ENCODE data around the gene AMFR.
A peak's percentile ranks its signal among the peaks of the same experiment; 100 is the strongest.

Gene AMFR

DNA sequence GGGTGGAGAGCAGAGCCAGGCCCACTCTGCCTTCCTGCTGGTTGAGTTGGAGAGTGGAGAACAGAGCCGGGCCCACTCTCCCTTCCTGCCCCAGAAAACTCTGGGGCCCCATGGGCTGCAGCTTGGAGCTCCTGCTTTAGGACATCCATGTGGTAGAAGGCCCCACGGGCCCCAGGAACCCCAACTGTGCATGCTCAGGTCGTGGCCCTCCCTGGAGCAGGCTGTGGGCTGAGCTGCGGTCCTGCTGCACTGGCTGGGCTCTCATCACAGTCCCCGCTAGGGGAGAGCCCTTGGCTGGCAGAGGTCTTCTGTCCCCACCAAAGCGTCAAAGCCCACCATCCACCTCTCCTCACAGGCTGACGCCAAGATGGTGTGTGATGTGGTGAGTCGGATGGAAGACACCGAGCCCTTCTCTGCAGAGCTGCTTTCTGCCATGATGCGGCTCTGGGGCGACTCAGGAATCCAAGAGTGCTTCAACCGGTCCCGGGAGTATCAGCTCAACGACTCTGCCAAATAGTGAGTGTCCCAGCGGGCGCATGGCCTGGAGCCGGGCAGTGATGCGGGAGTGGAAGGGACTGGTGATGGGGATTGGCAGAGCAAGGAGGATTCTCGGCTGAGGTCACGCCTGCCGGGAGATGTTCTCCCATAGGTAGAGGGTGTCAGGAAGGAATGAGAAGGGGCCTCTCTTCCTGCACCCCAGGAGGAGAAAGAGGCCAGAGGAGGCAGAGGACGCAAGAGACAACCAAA is 96.9 kb downstream of the AMFR start:
- no peak for DNase-seq

DNA sequence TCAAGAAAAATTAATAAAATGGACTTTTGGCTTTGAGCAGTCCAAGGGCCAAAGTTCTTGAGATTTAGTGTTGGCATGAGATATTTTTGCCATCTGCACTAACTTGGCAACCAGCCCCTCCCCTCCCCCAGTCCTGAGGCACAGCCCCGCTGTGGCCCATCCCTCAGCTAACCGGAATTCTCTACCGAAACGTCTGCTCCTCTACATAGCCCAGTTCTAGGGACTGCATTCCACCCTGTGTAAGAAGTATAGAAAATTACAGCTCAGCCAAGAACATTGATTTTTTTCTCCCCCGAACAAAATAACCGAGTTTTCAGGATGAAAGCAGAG is 97.5 kb downstream of the AMFR start:
- DNase-seq: no peak

GRCh38 chr16:56327071-56327928 is 98.0 kb downstream of the AMFR start:
- DNase-seq: no peak

GRCh38 chr16:56325956-56326355 is 99.4 kb downstream of the AMFR start:
- no peak for DNase-seq

DNA sequence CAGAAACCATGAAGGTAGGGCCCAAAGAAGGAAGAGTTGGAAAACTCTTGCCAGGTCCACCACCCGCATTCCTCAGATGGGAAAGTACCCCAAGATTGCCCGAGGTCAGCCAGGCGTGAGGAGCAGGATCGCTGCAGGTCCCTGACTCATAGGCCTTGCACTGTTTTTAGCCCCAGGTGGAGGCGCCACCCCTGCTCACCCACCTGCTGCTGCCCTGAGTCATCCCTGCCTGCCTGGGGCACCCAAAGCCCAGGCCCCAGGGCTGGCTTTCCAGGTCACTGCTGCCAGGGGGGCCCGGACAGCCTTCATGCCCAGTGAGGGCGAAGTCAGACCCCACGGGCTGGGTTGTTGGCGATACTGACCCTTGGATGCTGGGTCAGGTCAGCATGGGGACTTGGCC is 100.9 kb downstream of the AMFR start:
- DNase-seq: no peak

DNA sequence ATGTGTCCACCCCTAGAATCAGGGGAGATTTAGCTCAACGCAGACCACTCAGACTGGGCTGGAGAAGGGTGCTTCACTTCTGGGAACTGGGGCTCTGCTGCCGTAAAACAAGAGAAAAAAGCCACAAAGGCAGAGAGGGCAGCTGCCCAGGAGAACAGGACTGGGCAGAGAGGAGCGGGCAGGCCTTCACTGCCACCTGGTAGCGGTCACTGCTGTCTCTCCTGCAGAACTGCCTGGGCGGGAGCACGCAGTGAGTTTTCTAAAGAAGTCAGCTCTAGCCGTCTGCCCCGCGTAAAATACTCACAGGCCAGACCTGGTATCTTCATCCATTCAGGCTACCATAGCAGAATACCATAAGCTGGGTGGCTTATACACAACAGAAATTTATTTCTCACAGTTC is 103.8 kb downstream of the AMFR start:
- DNase-seq: no peak

DNA sequence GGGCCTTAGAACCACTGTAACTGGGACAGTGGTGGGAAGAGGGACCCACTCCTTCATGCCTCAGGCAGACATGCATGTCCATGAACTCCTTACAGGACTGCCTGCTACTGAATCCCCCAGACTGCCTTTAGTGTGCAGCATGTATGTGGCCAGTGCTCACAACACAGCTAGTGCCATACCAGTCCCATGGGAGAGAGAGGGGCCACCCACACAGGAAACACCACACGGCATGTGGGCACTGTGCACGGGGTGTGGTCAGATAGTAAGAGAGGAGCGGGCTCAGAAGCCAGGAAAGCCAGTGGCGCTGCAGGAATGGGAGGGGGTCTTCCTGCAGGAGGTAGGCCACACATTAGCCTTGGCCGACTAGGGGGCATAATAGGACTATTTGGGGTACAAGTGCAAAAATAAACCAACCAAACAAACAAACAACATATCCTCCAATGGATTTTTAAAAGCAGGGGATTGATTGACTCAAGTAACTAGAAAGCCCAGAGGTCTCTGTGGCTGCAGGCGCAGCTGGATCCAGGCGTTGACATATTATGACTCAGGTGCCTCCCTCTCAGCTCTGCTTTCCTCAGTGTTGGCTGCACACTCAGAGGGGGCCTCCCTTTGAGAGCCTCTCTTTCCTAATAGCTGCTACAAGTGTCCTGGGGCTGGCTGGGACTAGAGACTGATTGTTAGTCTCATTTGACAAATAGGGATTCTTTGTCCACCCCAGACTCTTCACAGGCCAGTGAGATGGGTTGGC is 104.4 kb downstream of the AMFR start:
- DNase-seq: no peak

DNA sequence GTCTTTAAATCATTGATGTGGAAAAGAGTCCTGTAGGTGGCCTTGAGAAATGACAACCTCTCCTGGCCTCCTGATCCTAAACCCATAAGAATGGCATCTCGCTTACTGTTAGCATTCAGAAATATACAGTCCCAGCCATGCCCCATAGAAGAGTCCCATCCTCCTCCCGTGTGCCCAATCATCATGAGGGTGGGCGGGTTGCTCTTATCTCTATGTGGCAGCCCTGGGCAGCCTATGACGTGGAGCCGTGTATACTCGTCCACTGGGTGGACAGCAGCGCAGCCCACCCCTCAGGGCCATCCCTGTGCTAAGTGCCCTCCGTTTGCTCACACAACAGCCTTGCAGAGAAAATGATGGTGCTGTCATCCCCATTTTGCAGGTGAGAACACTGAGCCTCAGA is 105.3 kb downstream of the AMFR start:
- no peak for DNase-seq

DNA sequence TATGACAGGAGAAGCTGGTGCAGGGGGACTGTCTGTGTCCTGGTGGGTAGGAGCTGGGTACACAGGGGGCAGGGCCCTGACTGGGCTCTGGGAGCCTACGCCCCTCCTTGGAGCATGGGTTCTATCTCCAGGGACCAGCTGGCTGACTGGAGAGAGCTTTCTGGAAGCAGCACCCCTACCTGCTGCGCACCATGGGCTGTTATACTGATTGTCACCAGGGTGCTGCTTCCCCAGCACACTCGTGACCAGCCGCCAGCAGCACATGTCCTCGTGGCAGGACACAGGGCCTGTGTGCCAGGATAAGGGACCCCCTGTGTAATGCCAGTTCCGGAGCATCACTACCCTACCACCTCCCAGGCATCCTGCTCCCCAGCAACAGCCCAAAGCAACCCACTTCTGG is 106.0 kb downstream of the AMFR start:
- DNase-seq: no peak

DNA sequence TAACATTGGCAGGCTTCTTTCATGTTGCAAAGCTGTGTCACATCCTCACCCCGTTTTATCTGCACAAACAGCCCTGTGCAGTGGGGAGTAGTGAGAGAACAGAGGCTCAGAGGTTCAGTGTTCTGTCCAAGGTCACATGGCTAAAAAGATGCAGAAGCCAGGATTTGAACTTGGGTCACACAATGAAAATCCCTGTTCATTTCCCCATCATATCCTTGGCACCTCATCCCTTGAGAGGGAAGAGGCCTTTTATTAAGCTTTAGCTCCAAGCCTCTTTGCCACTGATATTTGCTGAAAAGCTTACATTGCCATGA is 106.6 kb downstream of the AMFR start:
- no peak for DNase-seq

DNA sequence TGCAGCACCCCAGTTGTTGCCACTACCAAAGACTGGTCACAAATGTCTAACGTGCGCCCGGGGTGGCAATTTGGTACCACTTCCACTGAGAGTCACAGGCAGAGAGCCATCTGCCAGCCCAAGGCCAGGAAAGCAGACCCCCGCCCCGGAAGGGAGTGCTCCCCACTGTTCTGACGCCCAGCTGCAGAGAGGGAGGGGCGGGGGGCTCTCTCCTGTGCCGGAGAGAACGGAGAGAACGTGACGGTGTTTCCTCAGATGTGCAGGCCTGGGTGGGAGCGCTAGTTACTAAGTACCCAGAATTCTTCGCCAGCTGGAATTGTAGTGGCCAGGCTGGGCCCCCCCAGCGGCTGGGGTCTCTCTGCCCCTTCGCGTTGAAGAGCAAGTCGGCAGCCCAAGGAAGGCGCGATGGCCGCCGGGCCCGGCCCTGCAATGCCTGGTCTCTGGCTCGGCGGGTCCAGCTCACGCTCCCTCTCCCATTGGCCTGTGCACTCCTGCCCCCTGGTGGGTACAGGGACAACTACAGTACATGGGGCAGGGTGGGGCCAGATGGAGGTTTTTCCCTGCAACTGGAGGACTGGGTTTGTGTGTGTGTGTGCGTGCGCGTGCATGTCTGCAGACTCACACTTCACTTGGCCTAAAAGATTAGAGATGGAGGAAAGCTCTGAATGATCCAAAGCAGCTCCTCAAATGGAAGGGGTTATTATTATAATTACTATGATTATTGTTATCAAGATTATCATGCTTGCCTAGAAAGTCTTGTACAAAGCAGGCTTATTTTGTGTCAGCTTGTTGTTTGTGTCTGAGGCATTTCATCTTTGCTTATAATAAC is 107.1 kb downstream of the AMFR start:
- peak; percentile 76 for DNase-seq

DNA sequence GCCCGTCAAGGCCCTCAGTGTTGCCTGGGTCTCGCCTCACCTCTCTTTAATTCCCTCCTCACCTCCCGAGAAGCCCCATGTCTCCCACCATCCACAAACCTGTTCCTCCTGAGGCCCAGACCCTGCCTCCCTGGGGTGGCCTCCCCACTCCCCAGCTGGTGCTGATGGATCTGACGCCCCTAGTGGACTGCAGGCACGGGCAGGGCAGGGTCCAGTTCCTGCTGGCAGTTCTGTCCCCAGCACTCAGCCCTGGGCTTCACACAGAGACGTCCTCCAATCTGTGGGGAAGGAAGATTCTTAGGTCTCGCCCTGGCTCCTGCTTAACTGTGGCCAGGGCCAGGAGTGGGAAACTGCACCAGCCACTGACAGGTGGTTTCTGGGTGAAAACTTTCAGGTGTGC is 108.8 kb downstream of the AMFR start:
- no peak for DNase-seq

- no peak for DNase-seq
Measured at GRCh38 chr16:56315955-56316354, 109.4 kb downstream of the AMFR start.

DNA sequence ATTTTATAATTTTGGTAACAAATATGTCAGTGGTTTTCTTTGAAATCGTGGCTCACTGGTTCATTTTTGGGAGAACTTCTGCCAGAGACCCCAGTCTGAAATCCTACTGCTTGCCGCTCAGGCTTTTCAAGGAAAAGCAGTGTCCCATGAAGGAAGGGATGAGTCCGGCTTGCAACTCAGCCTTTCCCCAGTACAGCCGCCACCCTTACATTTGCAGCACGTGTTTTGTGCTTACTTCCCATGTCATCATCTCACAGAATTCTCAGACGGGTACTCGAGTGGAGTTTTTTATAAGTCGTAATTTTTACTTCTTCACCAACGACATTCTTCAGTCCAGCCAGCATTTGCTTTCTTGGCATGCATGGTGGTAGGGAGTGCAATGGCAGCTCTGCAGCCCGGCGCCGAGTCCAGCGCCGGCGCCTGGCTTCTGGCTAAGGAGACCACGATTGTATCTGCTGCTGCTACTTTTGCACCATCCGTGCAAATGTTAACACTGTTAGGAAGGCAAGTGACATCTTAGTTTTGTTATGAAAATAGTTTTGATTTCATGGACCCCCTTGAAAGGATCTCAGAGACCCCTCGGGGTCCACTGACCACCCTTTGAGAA is 111.0 kb downstream of the AMFR start:
- no peak for DNase-seq

- DNase-seq: no peak
Measured at GRCh38 chr16:56312556-56312955, 112.8 kb downstream of the AMFR start.

DNA sequence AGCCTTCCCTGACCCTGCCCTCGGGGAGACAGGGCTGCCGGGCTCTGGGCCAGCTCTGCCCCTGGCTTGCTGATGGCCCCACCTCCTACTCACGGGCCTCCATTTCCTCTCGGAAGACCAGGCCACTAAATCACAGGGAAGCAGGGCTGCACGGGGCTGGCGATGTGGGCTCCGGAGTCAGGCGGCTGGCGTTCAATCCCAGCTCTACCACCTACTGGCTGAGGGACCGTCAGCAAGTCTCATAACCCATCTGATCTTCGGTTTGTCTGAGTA is 113.4 kb downstream of the AMFR start:
- DNase-seq: no peak

All from fibroblast of skin of right biceps (primary cell).